IMR-90 (cell line): ENCODE data around the gene FAM174C. TPM values are rescaled to one million over a fixed set of nuclear protein-coding genes. Genes with fewer than 3 reads are reported as not detected.

ENCODE experiments used
- ATAC-seq: fragments of 200-7000 bp; cut with Tn5 transposase; 2 replicates; pipeline ENCODE4 v1.9.1; 2020; ENCODE audit warnings: low read depth, mild to moderate bottlenecking, moderate library complexity
- BruUV-seq: library from RNA; stranded (reverse); fragments of 400-500 nt; replicated peaks from 2 replicates; lab custom pipeline; 2021; lab: Mats Ljungman, UMichigan
- CTCF ChIA-PET: fragments of 300-600 bp; formaldehyde crosslinking; extraction: SDS; loops from one replicate; lab custom pipeline; 2021; ENCODE audit warnings: antibody characterized with exemption; lab: Yijun Ruan, JAX
- POLR2A ChIA-PET: fragments of 300-600 bp; sonication (Branson Sonifier 250); formaldehyde crosslinking; loops from one replicate; lab custom pipeline; 2022; ENCODE audit warnings: antibody characterized with exemption; ENCODE audit not compliant: unreplicated experiment; lab: Charles Lee
- DNase-seq: peaks from one replicate; pipeline ENCODE4 v3.0.0; 2013
- H2AFZ ChIP-seq: replicated peaks from 2 replicates; pipeline ENCODE3; 2013; ENCODE audit warnings: low read length, mild to moderate bottlenecking; ENCODE audit not compliant: poor library complexity
- H2AK5ac ChIP-seq: 2 replicates; pipeline ENCODE4 v1.6.1; 2013; ENCODE audit warnings: low read depth, low read length, inconsistent platforms
- H2AK9ac ChIP-seq: replicated peaks from 2 replicates; pipeline ENCODE3; 2013; ENCODE audit warnings: mild to moderate bottlenecking, low read depth, low read length, moderate library complexity; ENCODE audit not compliant: poor library complexity
- H2BK120ac ChIP-seq: 2 replicates; pipeline ENCODE4 v1.6.1; 2013; ENCODE audit warnings: low read depth, low read length, inconsistent platforms
- H2BK15ac ChIP-seq: 3 replicates; pipeline ENCODE4 v1.6.1; 2013; ENCODE audit warnings: low read depth, low read length, inconsistent platforms
- H2BK20ac ChIP-seq: 2 replicates; pipeline ENCODE4 v1.6.1; 2013; ENCODE audit warnings: low read depth, mild to moderate bottlenecking, inconsistent platforms, low read length, moderate library complexity
- H2BK5ac ChIP-seq: 2 replicates; pipeline ENCODE4 v1.6.1; 2013; ENCODE audit warnings: mild to moderate bottlenecking, low read depth, low read length, inconsistent platforms; ENCODE audit not compliant: poor library complexity, severe bottlenecking
- H3K14ac ChIP-seq: replicated peaks from 2 replicates; pipeline ENCODE4 v1.6.1; 2013; ENCODE audit warnings: low read depth, low read length, inconsistent platforms
- H3K18ac ChIP-seq: 2 replicates; pipeline ENCODE4 v1.6.1; 2013; ENCODE audit warnings: low read depth, low read length, control low read depth
- H3K23ac ChIP-seq: 2 replicates; pipeline ENCODE4 v1.6.1; 2013; ENCODE audit warnings: low read depth, low read length, inconsistent platforms
- H3K27ac ChIP-seq: 2 replicates; pipeline ENCODE4 v1.5.1; 2013; ENCODE audit warnings: mild to moderate bottlenecking, control low read depth, low read length; ENCODE audit not compliant: insufficient read depth
- H3K27me3 ChIP-seq: 2 replicates; pipeline ENCODE4 v1.6.1; 2013; ENCODE audit warnings: low read length; ENCODE audit not compliant: control insufficient read depth, insufficient read depth
- H3K36me3 ChIP-seq: 2 replicates; pipeline ENCODE4 v1.6.1; 2013; ENCODE audit warnings: low read length, mixed read lengths; ENCODE audit not compliant: control insufficient read depth, insufficient read depth
- H3K4ac ChIP-seq: 2 replicates; pipeline ENCODE4 v1.6.1; 2013; ENCODE audit warnings: low read depth, low read length, inconsistent platforms
- H3K4me1 ChIP-seq: 2 replicates; pipeline ENCODE4 v1.6.1; 2013; ENCODE audit warnings: low read length, mixed read lengths; ENCODE audit not compliant: control insufficient read depth, insufficient read depth
- H3K4me2 ChIP-seq: 2 replicates; pipeline ENCODE4 v1.6.1; 2013; ENCODE audit warnings: low read depth, mild to moderate bottlenecking, control low read depth, low read length, moderate library complexity
- H3K4me3 ChIP-seq: 2 replicates; pipeline ENCODE4 v1.5.1; 2013; ENCODE audit warnings: low read depth, mild to moderate bottlenecking, control low read depth, low read length, moderate library complexity; ENCODE audit not compliant: insufficient read depth
- H3K56ac ChIP-seq: 2 replicates; pipeline ENCODE4 v1.6.1; 2013; ENCODE audit warnings: low read length, inconsistent platforms; ENCODE audit not compliant: insufficient read depth; ENCODE audit errors: extremely low read depth
- H3K79me1 ChIP-seq, 2 experiments: 2 replicates each; pipeline ENCODE4 v1.6.1; 2013; ENCODE audit warnings: low read length in 2 of 2, inconsistent platforms in 1 of 2, low read depth in 1 of 2
- H3K9ac ChIP-seq: 2 replicates; pipeline ENCODE4 v1.6.1; 2013; ENCODE audit warnings: low read depth, low read length, control low read depth
- H3K9me1 ChIP-seq: 2 replicates; pipeline ENCODE4 v1.6.1; 2013; ENCODE audit warnings: low read length, inconsistent platforms; ENCODE audit not compliant: insufficient read depth
- H3K9me3 ChIP-seq: 2 replicates; pipeline ENCODE4 v1.6.1; 2013; ENCODE audit warnings: low read length; ENCODE audit not compliant: control insufficient read depth, insufficient read depth
- H4K20me1 ChIP-seq: 2 replicates; pipeline ENCODE4 v1.6.1; 2013; ENCODE audit warnings: low read length, inconsistent platforms; ENCODE audit not compliant: insufficient read depth
- H4K5ac ChIP-seq: 2 replicates; pipeline ENCODE4 v1.6.1; 2013; ENCODE audit warnings: mild to moderate bottlenecking, low read depth, low read length, control low read depth
- H4K8ac ChIP-seq, 2 experiments: 2 replicates each; pipeline ENCODE4 v1.6.1; 2013; ENCODE audit warnings: low read depth in 2 of 2, low read length in 2 of 2, control low read depth in 1 of 2, inconsistent platforms in 1 of 2
- H4K91ac ChIP-seq: 2 replicates; pipeline ENCODE4 v1.6.1; 2013; ENCODE audit warnings: low read depth, low read length, inconsistent platforms; ENCODE audit not compliant: insufficient read depth
- BHLHE40 ChIP-seq: fragments of 150-350 bp; IDR thresholded peaks from 2 replicates; pipeline ENCODE4 v1.6.1; 2016; ENCODE audit warnings: mild to moderate bottlenecking, low read depth, low read length
- FOS ChIP-seq: fragments of 150-350 bp; IDR thresholded peaks from 2 replicates; pipeline ENCODE4 v1.6.1; 2016; ENCODE audit warnings: low read depth, low read length
- MXI1 ChIP-seq: IDR thresholded peaks from 2 replicates; pipeline ENCODE4 v1.6.1; 2012; ENCODE audit warnings: low read depth, mild to moderate bottlenecking, low read length, moderate library complexity, borderline replicate concordance
- WGBS, 2 experiments: methylation state at CpG; one replicate each; pipeline versions ENCODE4 v1.1.5 to v1.1.7; 2013; ENCODE audit warnings: missing lambda C conversion rate in 2 of 2; ENCODE audit not compliant: insufficient read length in 1 of 2; ENCODE audit errors: extremely low coverage in 2 of 2; 5-methylcytosine and 5-hydroxymethylcytosine counted together
- dilution Hi-C: fragments of 300-500 bp; cut with HindIII; formaldehyde crosslinking; loops from one replicate; pipeline ENCODE4 v1.14.3; 2018; ENCODE audit warnings: low sequenced_read_pairs; ENCODE audit not compliant: unreplicated experiment
- in situ Hi-C: fragments of 300-500 bp; cut with MboI; formaldehyde crosslinking; loops from 3 replicates; pipeline ENCODE4 v1.14.3; 2019; ENCODE audit warnings: low sequenced_read_pairs, inconsistent platforms, mixed read lengths
- intact Hi-C: fragments of 100-400 bp; cut with micrococcal nuclease; formaldehyde crosslinking; loops from 2 replicates; pipeline ENCODE4 v1.10.0; 2022
- polyA plus RNA-seq, 3 experiments: library from polyadenylated mRNA; depleted of rRNA; stranded (reverse); fragments of >200 nt; gene quantifications; 2 replicates each; pipeline ENCODE4 v1.2.3, GENCODE V29; 2012; ENCODE audit warnings: low replicate concordance in 1 of 3
- total RNA-seq: library from RNA; depleted of rRNA; stranded (reverse); fragments of >200 nt; gene quantifications from 2 replicates; pipeline ENCODE4 v1.2.3, GENCODE V29; 2012

FAM174C gene
- total and polyA plus RNA-seq, 2 of the 4 experiments (the other 2 are of a cell fraction): 7.5 to 61.8 TPM

GRCh38 chr19:1288226-1288612 lies 12.9 kb downstream of the FAM174C start:
- Histone ChIP-seq H3K14ac (no peak overlapping the region), H3K4me3 (no peak overlapping the region), H3K9ac (no peak overlapping the region), H2AK5ac (no peak overlapping the region), H3K4ac (no peak overlapping the region), H3K79me1 (no peaks in the 10 kb centered on the region), H2BK20ac (no peak overlapping the region), H2BK5ac (no peak overlapping the region), H3K18ac (no peak overlapping the region), H3K27ac (no peak overlapping the region), H3K4me1 (no peaks in the 10 kb centered on the region), H2BK15ac (no peak overlapping the region), H3K27me3 (peaks cover 52% of the 10 kb centered on the region), H4K91ac (no peak overlapping the region), H4K5ac (no peak overlapping the region), H3K9me3 (no peaks in the 10 kb centered on the region), H3K9me1 (no peaks in the 10 kb centered on the region), H3K56ac (no peak overlapping the region), H2AK9ac (no peak overlapping the region), H3K23ac (no peak overlapping the region), H3K4me2 (no peak overlapping the region), H4K8ac (no peak overlapping the region), H3K36me3 (no peaks in the 10 kb centered on the region), H2AFZ (no peak overlapping the region), H2BK120ac (no peak overlapping the region), H4K20me1 (0 out of 2 replicates have a peak, but pooled peaks cover 5% of the 10 kb centered on the region)
- ATAC-seq (no peak), DNase-seq (no peak)
- intact Hi-C loops: no loop called here
- WGBS, 2 experiments: 88% methylated on average over 8 of the region's 18 CpGs; no CpG with 5 or more reads in 1 of the 2 experiments
- POLR2A ChIA-PET: no interaction called here
- no TSS peak for BruUV-seq
- in situ Hi-C loops: no loop called here
- dilution Hi-C loops: no loop called here
- CTCF ChIA-PET: no interaction called here
- TF ChIP-seq FOS (no peak), BHLHE40 (no peak), MXI1 (no peak)
